HG03575 (cell line): Measurements from ENCODE around the gene PAX6.

Experiments used
- ATAC-seq: cut with Tn5 transposase; IDR thresholded peaks from one replicate; pipeline ENCODE4 v1.9.1; 2021; ENCODE audit not compliant: unreplicated experiment, insufficient number of reproducible peaks, low FRiP score; ENCODE audit errors: extremely low read depth

Gene PAX6

DNA sequence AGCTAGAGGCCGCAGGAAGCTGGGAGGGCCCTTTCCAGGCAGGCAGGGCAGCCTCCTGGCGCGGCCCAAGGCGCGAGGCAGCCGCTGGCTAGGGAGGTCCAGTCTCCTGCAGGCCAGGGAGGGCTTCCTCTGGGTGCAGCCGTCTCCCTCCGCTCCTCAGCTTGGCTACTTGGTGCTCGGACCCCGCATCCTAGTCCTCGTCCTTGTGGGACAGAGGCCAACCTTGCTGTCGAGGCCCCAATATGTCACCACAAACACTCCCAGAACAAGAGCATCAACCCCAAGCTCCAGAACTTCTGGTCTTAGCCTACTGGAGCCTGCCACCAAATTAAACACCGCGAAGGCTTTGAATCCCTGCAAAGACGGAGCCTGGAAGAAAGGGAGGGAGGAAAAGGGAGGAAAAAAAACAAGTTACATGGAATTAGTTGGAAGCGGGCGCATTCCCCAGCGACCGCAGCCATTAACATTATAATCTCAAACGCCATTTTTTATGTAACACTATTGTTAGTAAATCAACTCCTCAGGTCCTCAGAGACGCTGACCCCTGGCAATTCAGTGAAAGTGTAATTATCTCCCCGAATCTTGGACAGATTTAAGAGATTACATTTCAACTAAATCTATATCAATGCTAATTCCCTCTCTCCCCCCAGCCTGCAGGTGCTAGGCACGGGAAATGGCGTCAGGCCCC is 12.7 kb upstream of the PAX6 start:
- no peak for ATAC-seq

DNA sequence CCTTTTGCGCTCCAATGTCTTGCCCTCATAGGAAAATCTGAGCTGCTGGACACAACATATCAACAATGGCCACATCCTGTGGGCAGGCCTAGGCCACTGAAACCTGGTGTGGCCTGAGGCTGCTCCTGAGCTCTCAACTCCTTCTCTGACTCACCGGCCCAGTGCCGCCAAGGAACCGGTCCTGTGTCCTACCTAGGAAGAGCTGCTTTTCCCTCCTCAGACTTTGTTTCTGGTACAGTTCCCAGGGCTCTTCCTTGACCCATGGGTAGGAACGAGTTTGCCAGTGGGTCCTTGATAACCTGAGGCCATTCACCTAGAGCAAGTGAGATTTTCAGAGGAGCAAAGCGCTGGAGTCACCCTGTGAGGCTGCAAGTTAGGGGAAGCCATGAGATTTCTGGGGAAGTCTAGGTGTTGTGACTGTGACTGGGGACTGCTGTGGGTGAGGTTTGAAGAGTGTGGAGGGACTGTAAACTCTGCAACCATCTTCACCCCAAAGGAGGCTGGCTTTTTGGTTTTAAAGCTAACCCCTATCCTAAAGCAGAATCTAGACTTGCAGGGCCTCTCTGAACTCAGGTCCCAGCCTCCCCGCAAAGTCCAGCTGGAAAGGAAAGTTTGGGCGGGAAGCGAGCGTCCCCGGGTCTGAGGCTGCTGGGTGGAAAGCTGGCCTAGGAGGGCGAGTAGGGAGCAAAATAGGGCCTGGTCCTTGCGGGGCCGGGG is 12.0 kb upstream of the PAX6 start:
- ATAC-seq: no peak

DNA sequence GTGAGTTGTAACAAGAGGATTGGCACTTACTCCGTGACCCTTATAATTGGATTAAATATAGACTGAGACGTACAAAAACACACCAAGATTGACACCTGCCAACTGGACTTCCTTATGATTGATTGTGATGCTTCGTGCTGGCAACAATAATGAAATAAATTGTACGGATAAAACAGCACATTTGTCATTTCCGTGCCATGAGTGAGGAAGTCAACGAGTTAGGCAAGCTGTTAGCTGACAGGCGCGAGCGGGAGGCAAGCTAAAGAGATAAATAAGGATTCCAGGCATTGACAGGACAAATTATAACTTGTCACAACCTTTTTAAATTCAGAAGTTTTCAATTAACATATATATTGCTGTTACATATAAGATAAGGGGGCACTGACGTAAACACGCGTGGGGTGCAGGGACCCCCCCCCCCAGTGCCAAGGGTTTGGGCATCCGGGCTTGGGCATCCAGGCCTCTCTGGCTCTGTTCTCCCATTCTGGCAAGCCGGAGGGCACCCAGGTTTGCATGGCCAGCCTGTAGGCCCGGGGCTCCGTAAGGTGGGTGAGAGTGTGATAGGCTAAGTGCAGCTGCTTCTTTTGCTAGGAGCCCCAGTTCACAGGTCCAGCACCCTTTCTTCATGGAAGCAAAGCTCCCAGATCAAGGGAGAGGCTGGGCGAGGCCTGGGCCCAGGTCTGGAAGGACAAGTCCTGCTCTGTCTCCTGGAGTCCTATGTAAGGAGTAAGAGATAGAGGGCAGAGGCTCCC is 11.2 kb upstream of the PAX6 start:
- no peak for ATAC-seq

DNA sequence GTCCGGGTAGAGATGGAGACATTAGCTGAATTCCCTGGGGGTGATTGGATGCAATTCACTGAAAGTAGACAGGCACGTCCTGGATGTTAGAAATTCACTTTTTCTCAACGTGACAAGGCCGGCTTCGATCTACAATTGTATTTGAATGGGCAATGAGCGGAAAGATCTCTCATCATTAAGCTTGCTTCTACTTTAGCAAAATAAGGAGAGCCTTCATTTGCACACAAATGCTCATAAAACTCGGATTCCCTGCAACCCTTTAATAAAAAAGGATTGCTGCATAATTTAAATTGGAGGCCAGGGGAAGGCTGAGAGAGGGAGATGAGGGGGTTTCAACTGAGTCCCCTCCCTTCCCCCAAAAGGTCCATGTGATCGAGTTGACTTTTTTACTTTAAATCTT is 10.6 kb upstream of the PAX6 start:
- no peak for ATAC-seq

DNA sequence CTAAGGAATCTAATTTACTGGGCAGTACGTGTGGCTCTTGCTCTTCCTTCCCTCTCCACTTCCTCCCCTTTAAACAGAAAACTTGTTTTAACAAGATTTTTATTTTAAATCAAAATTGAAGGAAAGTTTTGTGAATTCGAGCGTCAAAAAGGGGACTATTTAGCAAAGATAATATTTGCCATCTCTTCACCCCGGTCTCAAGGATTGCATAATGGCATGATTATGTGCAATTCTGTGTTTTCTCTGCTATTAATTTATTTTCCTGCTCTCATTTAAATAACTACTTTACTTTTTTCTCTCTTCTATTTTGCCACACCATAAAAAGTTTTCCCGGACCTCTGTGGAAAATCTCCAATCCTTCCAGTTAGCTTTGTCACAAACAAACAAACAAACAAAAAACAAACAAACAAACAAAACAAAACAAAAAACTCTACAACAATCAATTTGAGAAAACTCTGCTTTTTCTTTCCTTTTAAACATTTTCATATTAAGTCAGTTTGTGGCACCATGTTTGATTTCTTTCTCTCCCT is 10.2 kb upstream of the PAX6 start:
- no peak for ATAC-seq

DNA sequence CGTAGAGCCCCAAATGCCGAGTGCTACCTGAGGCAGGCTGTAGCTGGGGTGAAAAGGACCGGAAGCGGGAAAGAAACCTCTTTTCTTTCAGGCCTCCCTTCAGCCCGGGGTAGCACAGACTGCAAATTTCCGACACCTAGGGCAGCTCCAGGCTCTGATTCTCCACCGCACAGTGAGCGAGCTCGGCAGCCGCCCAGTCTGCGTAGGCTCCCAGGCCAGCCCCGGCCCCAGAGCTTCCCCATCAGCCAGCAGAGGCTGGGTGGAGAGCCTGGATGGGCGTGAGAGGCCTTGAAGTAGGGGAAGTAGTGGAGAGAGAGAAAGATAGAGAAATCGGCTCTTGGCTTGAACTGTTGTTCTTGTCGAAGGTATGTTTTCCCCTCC is 9.3 kb upstream of the PAX6 start:
- ATAC-seq: no peak

DNA sequence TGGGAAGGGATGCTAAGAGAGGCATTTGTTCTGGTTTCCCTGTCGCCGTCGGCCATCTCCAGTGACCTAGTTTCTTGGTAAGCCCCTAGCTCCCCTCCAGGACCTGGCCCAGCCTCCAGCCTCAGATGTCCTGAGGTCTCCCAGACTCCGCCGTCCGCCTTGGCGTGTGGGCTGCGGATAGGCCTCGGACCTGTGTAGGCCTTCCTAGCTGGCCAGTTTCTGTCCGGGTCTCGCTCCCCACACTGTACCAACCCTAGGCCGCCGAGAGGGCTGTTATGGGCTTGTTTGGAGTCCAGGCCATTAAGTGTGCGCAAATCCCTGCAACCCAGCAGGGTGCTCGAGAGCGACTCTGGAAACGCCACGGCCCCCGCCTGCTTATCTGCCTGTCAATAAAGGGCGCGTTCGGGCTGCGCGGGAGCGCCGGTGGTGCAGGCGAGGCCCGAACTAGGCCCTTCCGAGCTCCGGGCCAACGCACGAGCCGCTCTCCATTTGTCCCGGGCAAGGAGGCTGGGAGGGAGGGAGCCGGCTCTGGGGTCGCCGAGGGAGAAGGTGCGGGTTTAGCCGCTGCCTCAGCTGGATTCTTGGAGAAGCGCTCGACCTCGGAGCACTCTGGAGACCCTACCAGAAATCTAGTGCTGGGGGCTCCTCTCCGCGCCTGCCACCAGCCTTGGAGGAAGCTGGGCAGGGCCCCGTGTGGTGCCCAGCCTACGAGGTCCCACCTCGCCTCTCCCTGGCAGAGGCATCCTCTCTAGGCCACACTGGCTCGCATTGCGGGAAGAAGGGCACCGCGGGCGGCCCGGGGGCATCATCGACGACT is 8.7 kb upstream of the PAX6 start:
- ATAC-seq: no peak

DNA sequence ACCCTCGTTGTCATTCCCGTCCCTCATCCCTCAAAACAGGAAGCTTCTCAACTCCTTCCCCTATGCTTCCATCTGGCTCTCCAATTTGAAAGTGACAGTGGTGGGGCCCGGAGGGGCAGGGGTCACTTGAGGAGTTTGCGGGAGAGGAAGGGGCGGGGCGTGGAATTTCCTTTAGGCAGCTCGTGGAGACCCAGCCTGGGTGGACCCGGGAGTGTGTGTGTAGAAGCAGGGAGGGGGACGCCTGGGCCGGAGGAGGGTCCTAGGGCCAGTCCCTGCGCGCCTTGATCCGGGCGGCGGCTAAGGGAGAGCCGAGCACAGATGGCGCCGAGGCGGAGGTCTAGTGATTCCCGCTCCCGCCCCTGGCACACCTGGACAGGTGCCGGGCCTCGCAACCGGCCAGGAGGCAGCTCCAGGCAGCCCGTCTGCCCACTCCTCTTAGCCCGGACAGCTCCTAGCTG is 7.8 kb upstream of the PAX6 start:
- ATAC-seq: no peak

DNA sequence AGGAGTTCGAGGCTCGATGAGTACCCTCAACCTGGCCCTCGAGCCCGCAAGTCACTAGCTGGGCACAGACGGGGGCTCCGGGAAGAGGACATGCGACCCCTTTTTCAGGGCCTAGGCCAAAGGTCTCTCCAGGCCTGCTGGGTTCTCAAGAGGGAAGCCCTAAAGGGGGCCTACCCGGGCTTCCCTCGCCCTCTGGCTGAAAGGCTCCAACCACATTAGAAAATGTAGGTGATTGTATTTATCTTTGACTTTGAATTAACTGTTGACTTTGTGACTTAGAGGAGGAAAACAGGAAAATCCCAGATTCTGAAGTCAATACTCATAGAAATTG is 7.3 kb upstream of the PAX6 start:
- ATAC-seq: no peak

DNA sequence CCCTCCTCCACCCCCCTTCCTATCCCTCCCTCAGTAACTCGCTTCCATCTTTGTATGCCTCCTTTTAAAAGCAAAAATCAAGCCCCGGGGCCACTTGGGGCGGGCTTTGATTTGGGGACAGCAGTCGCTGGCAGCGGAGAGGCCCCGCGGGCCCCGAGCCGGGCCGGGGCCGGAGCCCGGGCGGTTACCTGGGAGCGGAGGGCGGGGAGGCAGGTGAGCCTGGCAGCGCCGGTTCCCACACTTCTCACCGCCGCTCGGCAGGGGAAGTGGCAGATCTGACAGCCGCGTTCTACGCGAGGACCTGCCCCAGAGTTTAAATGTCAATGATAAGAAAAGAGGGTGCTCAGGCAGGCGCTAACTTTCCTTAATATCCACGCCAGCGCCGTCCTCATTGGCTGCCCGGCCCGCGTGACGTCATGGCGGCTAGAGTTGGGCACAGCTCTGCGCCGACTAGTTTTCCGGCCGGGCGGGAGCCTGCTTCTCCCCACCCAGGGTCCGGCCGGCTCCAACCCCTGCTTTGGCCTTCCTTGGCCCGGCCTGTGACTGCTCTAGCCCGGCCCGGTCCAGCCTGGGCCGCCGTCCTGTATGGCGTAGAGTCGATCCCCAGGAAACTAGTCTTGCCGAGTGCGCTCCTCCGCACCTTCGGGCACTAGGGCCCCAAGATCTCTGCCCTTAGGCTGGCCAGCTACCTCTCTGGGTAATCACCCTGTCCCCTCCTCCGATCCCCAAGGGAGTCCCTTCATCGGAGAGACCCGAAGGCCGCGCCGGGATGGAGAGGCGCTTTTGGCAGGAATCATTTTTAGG is 6.7 kb upstream of the PAX6 start:
- no peak for ATAC-seq

DNA sequence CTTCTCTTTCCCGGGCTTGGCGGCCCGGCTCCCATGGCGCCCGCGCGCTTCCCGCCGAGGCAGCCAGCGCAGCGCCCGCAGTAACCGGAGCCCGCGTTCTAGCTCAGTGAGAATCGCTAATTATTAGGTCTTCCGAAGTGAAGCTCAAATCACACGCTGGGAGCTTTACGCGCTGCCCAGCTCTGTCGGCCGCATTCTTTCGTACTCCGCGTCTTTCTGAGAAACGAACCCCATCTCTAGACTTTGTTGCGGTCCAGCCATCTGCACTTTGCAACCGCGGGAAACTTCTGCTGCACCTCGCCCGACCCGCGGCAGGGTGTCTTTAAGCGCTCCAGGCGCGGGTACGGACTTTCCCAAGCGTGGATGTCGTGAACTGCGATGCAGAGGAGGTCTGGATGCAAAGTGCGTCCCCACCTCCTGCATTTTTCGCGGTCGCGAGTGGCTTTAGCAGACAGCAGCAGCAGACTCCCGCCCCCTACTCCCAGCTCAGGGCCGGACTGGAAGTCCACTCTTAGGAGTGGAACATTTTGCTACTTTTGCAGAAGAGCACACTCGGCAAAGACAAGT is 6.0 kb upstream of the PAX6 start:
- no peak for ATAC-seq

DNA sequence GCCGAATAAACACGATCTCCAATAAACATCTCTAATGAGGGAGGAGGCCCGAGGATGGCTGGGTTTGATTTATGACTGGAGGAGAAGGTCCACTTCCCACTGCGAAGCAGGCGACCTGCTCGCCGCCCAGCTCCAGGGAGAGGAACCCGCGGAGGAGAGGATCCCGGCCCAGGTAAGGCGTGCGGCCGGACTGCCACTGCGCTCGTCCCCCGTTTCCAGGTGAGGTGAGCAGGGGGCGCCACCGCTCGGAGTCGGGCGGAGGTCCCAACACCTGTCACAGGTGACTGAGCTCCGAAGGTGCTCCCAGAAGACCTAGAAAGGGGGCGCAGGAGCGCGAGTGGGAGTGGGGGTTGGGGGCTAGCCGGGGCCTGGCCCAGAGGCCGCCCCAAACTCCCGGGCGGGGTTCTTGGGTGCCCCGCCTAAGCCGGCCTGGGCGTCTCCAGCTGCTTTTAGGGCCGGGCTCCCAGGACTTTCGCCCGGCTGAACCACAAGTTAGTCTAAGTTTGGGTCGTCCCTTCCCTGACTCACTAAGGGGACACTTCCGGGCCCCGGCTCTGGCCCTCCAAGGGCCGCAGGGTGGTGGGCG is 5.4 kb upstream of the PAX6 start:
- no peak for ATAC-seq

DNA sequence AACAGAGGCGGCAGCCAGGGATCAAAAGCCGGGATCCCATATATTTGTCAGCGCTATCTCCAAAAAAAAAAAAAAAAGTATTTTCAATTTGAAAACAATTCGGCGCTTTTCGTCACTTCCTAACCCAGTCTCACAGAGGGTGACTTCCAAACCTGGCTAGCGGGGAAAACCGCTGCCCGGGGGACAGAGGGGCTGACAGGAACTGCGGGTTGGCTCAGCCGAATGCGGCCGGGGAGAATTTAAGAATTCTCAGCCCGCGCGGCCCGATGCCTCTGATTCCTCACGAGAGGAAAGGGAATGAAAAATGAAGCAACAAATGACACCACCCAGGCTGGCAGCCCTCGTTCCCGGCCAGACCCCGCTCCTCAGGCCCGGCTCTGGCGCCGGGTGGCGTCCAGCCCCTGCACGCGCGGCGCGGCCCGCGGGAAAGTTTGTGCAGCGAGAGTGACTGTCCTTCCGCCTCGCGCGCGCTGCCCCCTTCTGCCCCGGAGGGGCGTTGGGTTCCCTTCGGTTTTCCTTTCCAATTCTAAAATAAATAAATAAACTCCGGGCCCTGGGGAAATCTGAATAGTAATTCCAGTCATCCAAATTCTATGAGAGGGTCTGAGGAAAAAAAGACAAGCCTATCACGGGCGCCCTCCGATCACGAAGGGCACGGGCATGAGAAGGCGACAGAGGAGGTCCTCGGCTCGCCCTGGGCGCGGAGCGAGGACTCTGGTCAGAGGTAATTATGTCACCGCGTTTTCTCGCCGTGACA is 4.8 kb upstream of the PAX6 start:
- no peak for ATAC-seq

DNA sequence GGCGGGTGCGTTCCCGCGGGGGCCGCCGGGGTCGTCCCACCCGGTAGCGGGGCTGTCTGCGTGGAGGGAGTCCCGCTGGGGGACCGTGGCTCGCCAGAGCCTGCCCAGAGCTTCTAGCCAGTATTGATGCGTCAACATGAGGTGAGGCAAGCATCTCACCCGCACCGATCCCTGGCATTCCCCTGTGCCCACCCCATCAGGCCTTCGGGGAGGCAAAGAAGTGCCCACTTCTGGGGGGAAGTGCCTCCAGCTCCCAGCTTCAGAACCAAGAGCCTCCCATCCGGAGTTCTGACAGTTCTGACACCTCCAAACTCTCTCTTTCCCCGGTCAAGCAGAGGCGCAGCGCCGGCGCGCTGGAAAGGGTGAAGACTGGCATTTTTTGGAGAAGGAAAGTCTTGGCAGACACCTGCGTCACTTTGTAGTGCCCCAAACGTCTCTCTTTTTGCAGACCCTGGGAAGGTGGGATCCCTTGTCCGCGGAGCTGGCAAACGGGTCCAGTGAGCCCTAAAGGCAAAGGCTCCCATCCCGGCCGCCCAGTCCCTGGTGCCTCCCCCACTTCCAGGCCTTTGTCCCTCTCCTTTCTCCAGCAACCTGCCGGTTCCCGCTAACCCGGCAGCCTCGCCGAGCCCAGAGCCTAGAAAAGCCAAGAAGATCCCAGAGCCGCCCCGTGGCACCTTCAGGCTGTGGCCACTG is 3.2 kb upstream of the PAX6 start:
- ATAC-seq: no peak

DNA sequence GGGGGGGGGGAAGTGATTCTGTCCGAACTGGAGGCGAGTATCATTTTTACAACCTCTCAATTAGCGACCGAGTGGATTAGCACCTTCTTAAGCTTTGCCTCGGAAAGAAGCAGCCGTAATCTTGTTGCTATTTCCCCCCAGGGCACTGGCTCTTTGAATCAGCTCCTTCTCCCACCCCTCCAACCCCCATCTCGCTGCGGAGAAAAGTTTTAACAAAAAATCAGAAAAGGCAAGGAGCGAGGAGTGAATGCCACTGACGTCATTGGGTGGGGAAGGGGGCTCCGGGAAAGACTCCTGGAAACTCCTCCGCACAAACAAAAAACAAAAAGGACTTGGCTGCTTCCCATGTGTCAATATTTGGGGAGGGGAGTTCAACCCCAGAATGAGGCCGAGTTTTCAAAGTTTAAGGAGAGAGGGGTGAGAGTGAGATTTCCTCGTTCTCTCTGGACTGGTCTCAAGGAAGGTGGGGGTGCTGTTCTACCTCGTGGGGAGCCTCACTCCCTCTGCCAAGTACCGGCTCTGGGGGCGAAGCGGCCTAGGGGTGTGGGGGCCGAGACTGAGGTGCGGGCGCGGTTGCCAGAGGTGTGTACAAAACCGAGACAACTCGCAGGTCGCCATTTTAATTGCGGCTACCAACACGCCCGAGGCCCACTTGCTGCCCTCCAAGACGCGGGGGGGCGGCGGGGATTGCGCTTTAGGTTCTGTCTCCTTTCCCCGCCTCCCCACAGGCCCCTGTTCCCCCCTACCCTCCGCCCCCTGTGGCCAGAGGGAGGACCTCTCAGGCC is 2.5 kb upstream of the PAX6 start:
- ATAC-seq: no peak
